Nephron progenitor cell (in vitro differentiated cells): ENCODE measurements around the gene KLHDC9.

Source experiments
- DNase-seq: peaks from one replicate; pipeline ENCODE4 v3.0.0; 2021
- H3K27ac Mint-ChIP-seq: 2 replicates; pipeline ENCODE4 v1.8.0; 2021; ENCODE audit warnings: mild to moderate bottlenecking, moderate library complexity, mixed read lengths
- H3K27me3 Mint-ChIP-seq: 2 replicates; pipeline ENCODE4 v1.8.0; 2021; ENCODE audit warnings: mild to moderate bottlenecking, low read depth, mixed read lengths; ENCODE audit not compliant: poor library complexity
- H3K36me3 Mint-ChIP-seq: 2 replicates; pipeline ENCODE4 v1.8.0; 2021; ENCODE audit warnings: low read depth, mixed read lengths
- H3K4me1 Mint-ChIP-seq: 2 replicates; pipeline ENCODE4 v1.8.0; 2021; ENCODE audit warnings: mixed read lengths
- H3K4me3 Mint-ChIP-seq: 2 replicates; pipeline ENCODE4 v1.8.0; 2021; ENCODE audit warnings: mild to moderate bottlenecking, moderate library complexity, mixed read lengths
- H3K9me3 Mint-ChIP-seq: 2 replicates; pipeline ENCODE4 v1.8.0; 2021; ENCODE audit warnings: mild to moderate bottlenecking, moderate library complexity, mixed read lengths
- CTCF ChIP-seq: fragments of 200-600 bp; sonication (generic); IDR thresholded peaks from 2 replicates; pipeline ENCODE4 v1.5.0; 2021; ENCODE audit warnings: antibody characterized with exemption

The KLHDC9 gene

GRCh38 chr1:161092621-161093028 is 5.5 kb upstream of the KLHDC9 start:
- Mint-ChIP-seq H3K9me3 (no peaks in the 10 kb centered on the region), H3K27me3 (peaks cover 21% of the 10 kb centered on the region), H3K27ac (no peak overlapping the region), H3K4me1 (peaks cover 14% of the 10 kb centered on the region), H3K36me3 (no peaks in the 10 kb centered on the region), H3K4me3 (no peak overlapping the region)
- no peak for TF ChIP-seq CTCF
- no peak for DNase-seq

- DNase-seq, result no peak
- Mint-ChIP-seq H3K27ac (no peak overlapping the region), H3K9me3 (no peaks in the 10 kb centered on the region), H3K4me3 (no peak overlapping the region), H3K27me3 (peaks cover 25% of the 10 kb centered on the region), H3K4me1 (peaks cover 27% of the 10 kb centered on the region), H3K36me3 (no peaks in the 10 kb centered on the region)
- TF ChIP-seq CTCF, result no peak
These were observed 3.7 kb upstream of the KLHDC9 start for GRCh38 chr1:161094481-161094880.

GRCh38 chr1:161095230-161095629 is 2.9 kb upstream of the KLHDC9 start:
- peaks cover 7% of the 10 kb centered on the region for H3K36me3 Mint-ChIP-seq
- no peak for TF ChIP-seq CTCF
- no peaks in the 10 kb centered on the region for H3K9me3 Mint-ChIP-seq
- DNase-seq, result no peak
- peaks cover 31% of the 10 kb centered on the region for H3K4me1 Mint-ChIP-seq
- no peak overlapping the region for H3K4me3 Mint-ChIP-seq
- H3K27me3 Mint-ChIP-seq, result peaks cover 25% of the 10 kb centered on the region
- H3K27ac Mint-ChIP-seq, result no peak overlapping the region

GRCh38 chr1:161096015-161096414 is 2.1 kb upstream of the KLHDC9 start:
- H3K9me3 Mint-ChIP-seq, result no peaks in the 10 kb centered on the region
- peaks cover 25% of the 10 kb centered on the region for H3K27me3 Mint-ChIP-seq
- H3K4me1 Mint-ChIP-seq, result peaks cover 31% of the 10 kb centered on the region
- no peak overlapping the region for H3K27ac Mint-ChIP-seq
- peaks cover 9% of the 10 kb centered on the region for H3K36me3 Mint-ChIP-seq
- TF ChIP-seq CTCF, result no peak
- H3K4me3 Mint-ChIP-seq, result no peak overlapping the region
- DNase-seq, result no peak

- H3K9me3 Mint-ChIP-seq, result no peaks in the 10 kb centered on the region
- peaks cover 12% of the 10 kb centered on the region for H3K36me3 Mint-ChIP-seq
- no peak for DNase-seq
- H3K27me3 Mint-ChIP-seq, result peaks cover 25% of the 10 kb centered on the region
- TF ChIP-seq CTCF, result no peak
- peaks cover 29% of the 10 kb centered on the region for H3K4me1 Mint-ChIP-seq
- H3K27ac Mint-ChIP-seq, result no peak overlapping the region
- no peak overlapping the region for H3K4me3 Mint-ChIP-seq
These were observed 1.6 kb upstream of the KLHDC9 start for GRCh38 chr1:161096530-161096929.

- no peak for DNase-seq
- Mint-ChIP-seq H3K4me3 (peak overlapping the region; percentile 91), H3K27me3 (peaks cover 16% of the 10 kb centered on the region), H3K9me3 (no peaks in the 10 kb centered on the region), H3K4me1 (peaks cover 21% of the 10 kb centered on the region), H3K36me3 (peaks cover 24% of the 10 kb centered on the region), H3K27ac (peak overlapping the region; percentile 2)
- no peak for TF ChIP-seq CTCF
These were observed 1.1 kb downstream of the KLHDC9 start for GRCh38 chr1:161099090-161099802.
